ENCODE measurements around the gene SPEF1.

DNA sequence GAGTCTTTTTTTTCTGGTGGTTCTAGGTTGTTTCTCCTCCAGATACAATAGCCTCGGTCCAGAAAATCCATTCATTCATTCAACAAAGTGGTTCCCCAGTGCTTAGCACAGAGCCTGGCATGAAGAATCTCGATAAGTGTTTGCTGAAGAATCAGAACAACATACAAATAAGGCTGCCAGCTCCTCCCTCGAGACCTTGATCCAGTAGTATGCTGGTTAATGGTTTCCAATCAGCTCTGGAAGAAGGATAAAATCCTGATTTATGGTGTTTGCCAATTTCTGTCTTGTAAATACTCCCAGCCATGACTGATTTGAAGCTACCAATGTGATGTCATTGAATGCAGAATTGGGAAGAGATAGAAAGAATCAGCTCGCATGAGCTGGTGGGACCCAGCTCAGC, 45.5 kb downstream of the SPEF1 start:
- TF ChIP-seq, protein P1, sequence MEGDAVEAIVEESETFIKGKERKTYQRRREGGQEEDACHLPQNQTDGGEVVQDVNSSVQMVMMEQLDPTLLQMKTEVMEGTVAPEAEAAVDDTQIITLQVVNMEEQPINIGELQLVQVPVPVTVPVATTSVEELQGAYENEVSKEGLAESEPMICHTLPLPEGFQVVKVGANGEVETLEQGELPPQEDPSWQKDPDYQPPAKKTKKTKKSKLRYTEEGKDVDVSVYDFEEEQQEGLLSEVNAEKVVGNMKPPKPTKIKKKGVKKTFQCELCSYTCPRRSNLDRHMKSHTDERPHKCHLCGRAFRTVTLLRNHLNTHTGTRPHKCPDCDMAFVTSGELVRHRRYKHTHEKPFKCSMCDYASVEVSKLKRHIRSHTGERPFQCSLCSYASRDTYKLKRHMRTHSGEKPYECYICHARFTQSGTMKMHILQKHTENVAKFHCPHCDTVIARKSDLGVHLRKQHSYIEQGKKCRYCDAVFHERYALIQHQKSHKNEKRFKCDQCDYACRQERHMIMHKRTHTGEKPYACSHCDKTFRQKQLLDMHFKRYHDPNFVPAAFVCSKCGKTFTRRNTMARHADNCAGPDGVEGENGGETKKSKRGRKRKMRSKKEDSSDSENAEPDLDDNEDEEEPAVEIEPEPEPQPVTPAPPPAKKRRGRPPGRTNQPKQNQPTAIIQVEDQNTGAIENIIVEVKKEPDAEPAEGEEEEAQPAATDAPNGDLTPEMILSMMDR (IDR thresholded peaks at IDR 0.05), result no peak
- TF ChIP-seq POLR2A (IDR thresholded peaks at IDR 0.05) (no peak), EP300 (IDR thresholded peaks at IDR 0.05) (no peak)

All from tibial nerve (tissue), 4 donors.